Neuron (in vitro differentiated cells): Measurements from ENCODE around the gene ZNF91.
"Not testable (repeated sequence)": the region's sequence is repeated elsewhere in the genome, so short reads cannot be mapped to it uniquely, and the experiment has no call there.

Source experiments
- H2AFZ ChIP-seq: one replicate; pipeline ENCODE4 v1.6.1; 2013; ENCODE audit warnings: low read depth, mild to moderate bottlenecking, inconsistent platforms, low read length, moderate library complexity
- H3K27me3 ChIP-seq: one replicate; pipeline ENCODE4 v1.6.1; 2013; ENCODE audit warnings: low read length; ENCODE audit not compliant: insufficient read depth
- H3K36me3 ChIP-seq: one replicate; pipeline ENCODE4 v1.6.1; 2013; ENCODE audit warnings: low read length; ENCODE audit not compliant: insufficient read depth
- H3K4me1 ChIP-seq: one replicate; pipeline ENCODE4 v1.6.1; 2013; ENCODE audit warnings: low read length; ENCODE audit not compliant: insufficient read depth
- H3K4me3 ChIP-seq: 2 replicates; pipeline ENCODE4 v1.5.1; 2013; ENCODE audit warnings: mild to moderate bottlenecking, low read length, moderate library complexity
- H3K9me3 ChIP-seq: one replicate; pipeline ENCODE4 v1.6.1; 2013; ENCODE audit warnings: low read length

Gene ZNF91

GRCh38 chr19:23310729-23311211 lies 84.5 kb downstream of the ZNF91 start:
- Histone ChIP-seq H3K4me3 (no peak overlapping the region), H3K4me1 (no peaks in the 10 kb centered on the region), H3K36me3 (peaks cover 21% of the 10 kb centered on the region), H3K27me3 (no peaks in the 10 kb centered on the region), H3K9me3 (peaks cover 1% of the 10 kb centered on the region), H2AFZ (no peak overlapping the region)

DNA sequence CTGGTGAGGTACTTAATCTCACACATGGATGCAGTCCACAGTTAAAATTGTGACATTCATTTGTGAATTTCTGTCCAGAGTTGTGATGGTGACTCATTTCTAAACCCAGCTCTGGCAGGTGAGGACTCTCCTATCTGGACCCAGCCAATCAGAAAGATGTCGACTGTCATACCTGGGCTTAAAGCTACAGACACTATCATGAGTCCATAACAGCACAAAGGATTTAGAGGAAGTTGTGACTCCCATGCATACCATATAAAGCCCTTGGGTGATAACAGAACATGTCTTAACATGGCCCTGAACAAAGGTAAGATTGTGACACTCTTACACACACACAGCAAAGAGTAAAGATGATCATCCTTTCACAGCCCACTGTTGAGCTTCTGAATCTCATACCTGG lies 85.3 kb downstream of the ZNF91 start:
- Histone ChIP-seq H3K9me3 (peaks cover 1% of the 10 kb centered on the region), H2AFZ (no peak overlapping the region), H3K36me3 (peaks cover 21% of the 10 kb centered on the region), H3K27me3 (no peaks in the 10 kb centered on the region), H3K4me3 (no peak overlapping the region), H3K4me1 (no peaks in the 10 kb centered on the region)

DNA sequence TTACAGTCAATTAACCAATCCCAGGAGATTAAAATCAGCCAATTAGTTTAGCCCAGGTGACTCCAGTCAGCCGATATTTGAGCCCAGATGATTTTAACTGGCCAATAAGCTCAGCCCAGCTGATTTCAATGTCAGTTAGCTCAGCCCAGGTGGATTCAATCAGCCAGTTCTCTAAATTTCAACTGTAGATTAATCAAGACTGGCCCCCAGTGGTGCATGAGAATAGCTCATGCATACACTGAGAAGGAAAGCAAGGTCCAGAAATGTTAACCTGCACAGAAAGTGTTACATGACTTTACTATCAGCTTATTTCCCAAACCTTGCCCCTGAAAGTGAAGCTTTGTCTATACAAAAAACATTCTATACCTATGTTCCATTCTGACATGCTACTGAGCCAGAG lies 89.7 kb downstream of the ZNF91 start:
- H3K9me3 ChIP-seq = peaks cover under 1% of the 10 kb centered on the region
- no peak overlapping the region for H2AFZ ChIP-seq
- H3K36me3 ChIP-seq = peaks cover 21% of the 10 kb centered on the region
- no peaks in the 10 kb centered on the region for H3K27me3 ChIP-seq
- no peaks in the 10 kb centered on the region for H3K4me1 ChIP-seq
- no peak overlapping the region for H3K4me3 ChIP-seq

DNA sequence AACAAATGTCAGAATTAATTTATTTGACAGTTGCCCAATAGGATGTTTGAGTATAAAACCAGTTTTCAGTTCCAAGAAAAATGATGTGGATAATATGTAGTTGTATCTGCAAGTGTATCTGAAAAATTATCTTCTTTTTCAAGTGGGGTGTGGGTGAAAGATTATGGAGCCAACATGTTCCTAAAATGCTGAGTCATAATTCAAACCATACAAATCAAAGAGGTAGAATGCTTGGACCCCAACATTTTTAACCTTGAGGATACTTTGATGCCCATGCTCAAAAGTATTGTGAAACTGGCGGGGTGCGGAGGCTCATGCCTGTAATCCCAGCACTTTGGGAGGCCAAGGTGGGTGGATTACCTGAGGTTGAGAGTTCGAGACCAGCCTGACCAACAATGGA lies 91.0 kb downstream of the ZNF91 start:
- no peak overlapping the region for H2AFZ ChIP-seq
- no peaks in the 10 kb centered on the region for H3K27me3 ChIP-seq
- peaks cover 19% of the 10 kb centered on the region for H3K36me3 ChIP-seq
- H3K4me3 ChIP-seq = no peak overlapping the region
- H3K4me1 ChIP-seq = no peaks in the 10 kb centered on the region
- no peaks in the 10 kb centered on the region for H3K9me3 ChIP-seq

GRCh38 chr19:23294141-23294540 lies 101.1 kb downstream of the ZNF91 start:
- Histone ChIP-seq H2AFZ (no peak overlapping the region), H3K36me3 (no peaks in the 10 kb centered on the region), H3K4me3 (no peak overlapping the region), H3K9me3 (no peaks in the 10 kb centered on the region), H3K27me3 (no peaks in the 10 kb centered on the region), H3K4me1 (no peaks in the 10 kb centered on the region)

DNA sequence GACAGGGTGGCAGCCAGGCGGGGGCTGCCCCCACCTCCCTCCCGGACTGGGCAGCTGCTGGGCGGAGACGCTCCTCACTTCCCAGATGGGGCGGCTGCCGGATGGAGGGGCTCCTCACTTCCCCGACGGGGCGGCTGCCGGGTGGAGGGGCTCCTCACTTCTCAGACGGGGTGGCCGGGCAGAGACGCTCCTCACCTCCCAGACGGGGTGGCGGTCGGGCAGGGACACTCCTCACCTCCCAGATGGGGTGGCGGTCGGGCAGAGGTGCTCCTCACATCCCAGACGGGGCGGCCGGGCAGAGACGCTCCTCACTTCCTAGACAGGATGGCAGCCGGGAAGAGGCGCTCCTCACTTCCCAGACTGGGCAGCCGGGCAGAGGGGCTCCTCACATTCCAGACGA lies 105.3 kb downstream of the ZNF91 start:
- not testable (repeated sequence) for H3K27me3 ChIP-seq, H3K4me3 ChIP-seq, H3K36me3 ChIP-seq, H2AFZ ChIP-seq, H3K9me3 ChIP-seq, H3K4me1 ChIP-seq
